HepG2 (cell line): Measurements from ENCODE around the gene RPEL1. TPM values are rescaled to one million over a fixed set of nuclear protein-coding genes. Genes with fewer than 3 reads are reported as not detected.

Source experiments
- CBX1 ChIP-seq: IDR thresholded peaks from one replicate; pipeline ENCODE4 v1.6.1; 2016; ENCODE audit warnings: antibody characterized with exemption, low read depth
- ESRRA ChIP-seq: sonication (generic); formaldehyde crosslinking; IDR thresholded peaks from 2 replicates; pipeline ENCODE4 v1.5.1; 2020; ENCODE audit warnings: mild to moderate bottlenecking, low read depth, missing genetic modification reagents
- LBX2 ChIP-seq: sonication (generic); formaldehyde crosslinking; IDR thresholded peaks from 2 replicates; pipeline ENCODE4 v1.5.0; 2020; ENCODE audit warnings: missing genetic modification reagents, mild to moderate bottlenecking, borderline replicate concordance
- MTF1 ChIP-seq: sonication (generic); formaldehyde crosslinking; IDR thresholded peaks from 2 replicates; pipeline ENCODE4 v1.5.0; 2020; ENCODE audit warnings: missing genetic modification reagents
- MTF2 ChIP-seq: sonication (generic); formaldehyde crosslinking; IDR thresholded peaks from 2 replicates; pipeline ENCODE4 v1.5.0; 2020; ENCODE audit warnings: missing genetic modification reagents, borderline replicate concordance
- NR1H2 ChIP-seq: sonication (generic); formaldehyde crosslinking; IDR thresholded peaks from 2 replicates; pipeline ENCODE4 v1.8.1; 2022; ENCODE audit warnings: low read depth, missing genetic modification reagents, borderline replicate concordance
- STAT5B ChIP-seq: sonication (generic); formaldehyde crosslinking; IDR thresholded peaks from 2 replicates; pipeline ENCODE4 v1.4.0; 2020; ENCODE audit warnings: missing genetic modification reagents
- SYNCRIP ChIP-seq: fragments of 200-400 bp; formaldehyde crosslinking; IDR thresholded peaks from 2 replicates; pipeline ENCODE4 v1.6.1; 2018; ENCODE audit warnings: mild to moderate bottlenecking, low read depth, low read length; ENCODE audit not compliant: insufficient read depth
- ZC3H4 ChIP-seq: sonication (generic); formaldehyde crosslinking; IDR thresholded peaks from 2 replicates; pipeline ENCODE4 v1.4.0; 2020; ENCODE audit warnings: missing genetic modification reagents, borderline replicate concordance
- ZNF362 ChIP-seq: sonication (generic); formaldehyde crosslinking; IDR thresholded peaks from 2 replicates; pipeline ENCODE4 v1.4.0; 2020; ENCODE audit warnings: missing genetic modification reagents, mild to moderate bottlenecking, borderline replicate concordance
- ZNF563 ChIP-seq: sonication (generic); formaldehyde crosslinking; IDR thresholded peaks from 2 replicates; pipeline ENCODE4 v1.8.0; 2022; ENCODE audit warnings: mild to moderate bottlenecking, moderate library complexity, missing genetic modification reagents
- ZNF782 ChIP-seq: sonication (generic); formaldehyde crosslinking; IDR thresholded peaks from 2 replicates; pipeline ENCODE4 v1.4.0; 2020; ENCODE audit warnings: missing genetic modification reagents, mild to moderate bottlenecking, borderline replicate concordance
- ZSCAN25 ChIP-seq: sonication (generic); formaldehyde crosslinking; IDR thresholded peaks from 2 replicates; pipeline ENCODE4 v1.8.0; 2022; ENCODE audit warnings: mild to moderate bottlenecking, missing genetic modification reagents
- polyA plus RNA-seq, 8 experiments: library from polyadenylated mRNA; depleted of rRNA in 3 of 8; stranded (reverse) in 7 of 8; unstranded in 1 of 8; fragments of >200 nt; fragmentation: Illumina TruSeq in 4 of 8; extraction: Trizol in 4 of 8; gene quantifications; 2 replicates each; pipeline versions ENCODE4 v1.2.1 to v1.2.3, GENCODE V29; 2011 to 2016; ENCODE audit warnings: low read depth in 4 of 8, missing spikeins in 1 of 8, mixed read lengths in 1 of 8; ENCODE audit not compliant: insufficient read depth in 1 of 8
- total RNA-seq, 5 experiments: library from RNA; depleted of rRNA; stranded (reverse); fragments of >200 nt; fragmentation: Illumina TruSeq; extraction: Trizol; gene quantifications; 2 replicates each; pipeline ENCODE4 v1.2.3, GENCODE V29; 2016; ENCODE audit warnings: low read depth in 1 of 5
- TF ChIP-seq, protein P1 (sequence below): sonication (generic); formaldehyde crosslinking; IDR thresholded peaks from 2 replicates; pipeline ENCODE4 v1.5.0; 2020; ENCODE audit warnings: missing genetic modification reagents
- TF ChIP-seq, protein P2 (sequence below): sonication (generic); formaldehyde crosslinking; IDR thresholded peaks from 2 replicates; pipeline ENCODE4 v1.4.0; 2020; ENCODE audit warnings: low read depth, mild to moderate bottlenecking, missing genetic modification reagents
- TF ChIP-seq, protein P3 (sequence below): sonication (generic); formaldehyde crosslinking; IDR thresholded peaks from 2 replicates; pipeline ENCODE4 v1.4.0; 2020; ENCODE audit warnings: mild to moderate bottlenecking, missing genetic modification reagents
- TF ChIP-seq, protein P4 (sequence below): sonication (generic); formaldehyde crosslinking; IDR thresholded peaks from 2 replicates; pipeline ENCODE4 v1.8.0; 2022; ENCODE audit warnings: mild to moderate bottlenecking, missing genetic modification reagents; ENCODE audit not compliant: insufficient replicate concordance
- TF ChIP-seq, protein P5 (sequence below): sonication (generic); formaldehyde crosslinking; IDR thresholded peaks from 2 replicates; pipeline ENCODE4 v1.9.0; 2021; ENCODE audit warnings: mild to moderate bottlenecking, missing genetic modification reagents

Gene RPEL1
- total and polyA plus RNA-seq, 2 of the 13 experiments (the other 11 are each of a cell fraction or from before 2014, with no cell fraction given), result 0.04 to 0.07 TPM

DNA sequence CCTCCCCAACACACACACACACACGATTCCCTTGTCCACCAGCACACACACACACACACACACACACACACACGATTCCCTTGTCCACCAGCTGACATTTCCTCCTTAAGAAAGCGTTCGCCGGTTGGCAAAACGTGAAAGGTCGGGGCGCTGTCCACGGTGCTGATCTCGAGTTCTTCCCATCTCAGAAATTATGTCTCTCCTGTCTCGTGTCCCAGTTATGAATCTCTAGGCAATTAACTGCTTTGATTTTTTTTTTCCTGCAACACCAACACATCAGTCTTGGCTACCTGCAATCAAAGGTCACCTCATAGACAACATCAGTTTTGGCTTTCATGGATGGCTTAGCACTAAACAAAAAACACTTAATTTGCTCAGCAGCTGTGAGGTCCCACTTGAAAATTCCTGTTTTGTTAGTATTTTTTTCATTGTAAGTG is 33.2 kb downstream of the RPEL1 start (continued):
- TF ChIP-seq LBX2 (CRISPR knock-in tag) (no peak), ZC3H4 (no peak), CBX1 (no peak), ZNF362 (no peak), SYNCRIP (no peak), ZNF563 (0 out of 2 replicates have a peak, but pooled peaks have one; percentile 41), ESRRA (CRISPR knock-in tag) (no peak), ZNF782 (CRISPR knock-in tag) (no peak), NR1H2 (CRISPR knock-in tag) (no peak), MTF1 (CRISPR knock-in tag) (no peak), ZSCAN25 (no peak), STAT5B (CRISPR knock-in tag) (no peak), MTF2 (CRISPR knock-in tag) (no peak)
- TF ChIP-seq, protein P1, sequence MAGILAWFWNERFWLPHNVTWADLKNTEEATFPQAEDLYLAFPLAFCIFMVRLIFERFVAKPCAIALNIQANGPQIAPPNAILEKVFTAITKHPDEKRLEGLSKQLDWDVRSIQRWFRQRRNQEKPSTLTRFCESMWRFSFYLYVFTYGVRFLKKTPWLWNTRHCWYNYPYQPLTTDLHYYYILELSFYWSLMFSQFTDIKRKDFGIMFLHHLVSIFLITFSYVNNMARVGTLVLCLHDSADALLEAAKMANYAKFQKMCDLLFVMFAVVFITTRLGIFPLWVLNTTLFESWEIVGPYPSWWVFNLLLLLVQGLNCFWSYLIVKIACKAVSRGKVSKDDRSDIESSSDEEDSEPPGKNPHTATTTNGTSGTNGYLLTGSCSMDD (CRISPR knock-in tag), result no peak
- TF ChIP-seq, protein P2, sequence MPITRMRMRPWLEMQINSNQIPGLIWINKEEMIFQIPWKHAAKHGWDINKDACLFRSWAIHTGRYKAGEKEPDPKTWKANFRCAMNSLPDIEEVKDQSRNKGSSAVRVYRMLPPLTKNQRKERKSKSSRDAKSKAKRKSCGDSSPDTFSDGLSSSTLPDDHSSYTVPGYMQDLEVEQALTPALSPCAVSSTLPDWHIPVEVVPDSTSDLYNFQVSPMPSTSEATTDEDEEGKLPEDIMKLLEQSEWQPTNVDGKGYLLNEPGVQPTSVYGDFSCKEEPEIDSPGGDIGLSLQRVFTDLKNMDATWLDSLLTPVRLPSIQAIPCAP (CRISPR knock-in tag), result no peak
- TF ChIP-seq, protein P3, sequence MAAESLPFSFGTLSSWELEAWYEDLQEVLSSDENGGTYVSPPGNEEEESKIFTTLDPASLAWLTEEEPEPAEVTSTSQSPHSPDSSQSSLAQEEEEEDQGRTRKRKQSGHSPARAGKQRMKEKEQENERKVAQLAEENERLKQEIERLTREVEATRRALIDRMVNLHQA (CRISPR knock-in tag), result no peak
- TF ChIP-seq, protein P4, sequence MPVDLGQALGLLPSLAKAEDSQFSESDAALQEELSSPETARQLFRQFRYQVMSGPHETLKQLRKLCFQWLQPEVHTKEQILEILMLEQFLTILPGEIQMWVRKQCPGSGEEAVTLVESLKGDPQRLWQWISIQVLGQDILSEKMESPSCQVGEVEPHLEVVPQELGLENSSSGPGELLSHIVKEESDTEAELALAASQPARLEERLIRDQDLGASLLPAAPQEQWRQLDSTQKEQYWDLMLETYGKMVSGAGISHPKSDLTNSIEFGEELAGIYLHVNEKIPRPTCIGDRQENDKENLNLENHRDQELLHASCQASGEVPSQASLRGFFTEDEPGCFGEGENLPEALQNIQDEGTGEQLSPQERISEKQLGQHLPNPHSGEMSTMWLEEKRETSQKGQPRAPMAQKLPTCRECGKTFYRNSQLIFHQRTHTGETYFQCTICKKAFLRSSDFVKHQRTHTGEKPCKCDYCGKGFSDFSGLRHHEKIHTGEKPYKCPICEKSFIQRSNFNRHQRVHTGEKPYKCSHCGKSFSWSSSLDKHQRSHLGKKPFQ (CRISPR knock-in tag), result no peak
- TF ChIP-seq, protein P5, sequence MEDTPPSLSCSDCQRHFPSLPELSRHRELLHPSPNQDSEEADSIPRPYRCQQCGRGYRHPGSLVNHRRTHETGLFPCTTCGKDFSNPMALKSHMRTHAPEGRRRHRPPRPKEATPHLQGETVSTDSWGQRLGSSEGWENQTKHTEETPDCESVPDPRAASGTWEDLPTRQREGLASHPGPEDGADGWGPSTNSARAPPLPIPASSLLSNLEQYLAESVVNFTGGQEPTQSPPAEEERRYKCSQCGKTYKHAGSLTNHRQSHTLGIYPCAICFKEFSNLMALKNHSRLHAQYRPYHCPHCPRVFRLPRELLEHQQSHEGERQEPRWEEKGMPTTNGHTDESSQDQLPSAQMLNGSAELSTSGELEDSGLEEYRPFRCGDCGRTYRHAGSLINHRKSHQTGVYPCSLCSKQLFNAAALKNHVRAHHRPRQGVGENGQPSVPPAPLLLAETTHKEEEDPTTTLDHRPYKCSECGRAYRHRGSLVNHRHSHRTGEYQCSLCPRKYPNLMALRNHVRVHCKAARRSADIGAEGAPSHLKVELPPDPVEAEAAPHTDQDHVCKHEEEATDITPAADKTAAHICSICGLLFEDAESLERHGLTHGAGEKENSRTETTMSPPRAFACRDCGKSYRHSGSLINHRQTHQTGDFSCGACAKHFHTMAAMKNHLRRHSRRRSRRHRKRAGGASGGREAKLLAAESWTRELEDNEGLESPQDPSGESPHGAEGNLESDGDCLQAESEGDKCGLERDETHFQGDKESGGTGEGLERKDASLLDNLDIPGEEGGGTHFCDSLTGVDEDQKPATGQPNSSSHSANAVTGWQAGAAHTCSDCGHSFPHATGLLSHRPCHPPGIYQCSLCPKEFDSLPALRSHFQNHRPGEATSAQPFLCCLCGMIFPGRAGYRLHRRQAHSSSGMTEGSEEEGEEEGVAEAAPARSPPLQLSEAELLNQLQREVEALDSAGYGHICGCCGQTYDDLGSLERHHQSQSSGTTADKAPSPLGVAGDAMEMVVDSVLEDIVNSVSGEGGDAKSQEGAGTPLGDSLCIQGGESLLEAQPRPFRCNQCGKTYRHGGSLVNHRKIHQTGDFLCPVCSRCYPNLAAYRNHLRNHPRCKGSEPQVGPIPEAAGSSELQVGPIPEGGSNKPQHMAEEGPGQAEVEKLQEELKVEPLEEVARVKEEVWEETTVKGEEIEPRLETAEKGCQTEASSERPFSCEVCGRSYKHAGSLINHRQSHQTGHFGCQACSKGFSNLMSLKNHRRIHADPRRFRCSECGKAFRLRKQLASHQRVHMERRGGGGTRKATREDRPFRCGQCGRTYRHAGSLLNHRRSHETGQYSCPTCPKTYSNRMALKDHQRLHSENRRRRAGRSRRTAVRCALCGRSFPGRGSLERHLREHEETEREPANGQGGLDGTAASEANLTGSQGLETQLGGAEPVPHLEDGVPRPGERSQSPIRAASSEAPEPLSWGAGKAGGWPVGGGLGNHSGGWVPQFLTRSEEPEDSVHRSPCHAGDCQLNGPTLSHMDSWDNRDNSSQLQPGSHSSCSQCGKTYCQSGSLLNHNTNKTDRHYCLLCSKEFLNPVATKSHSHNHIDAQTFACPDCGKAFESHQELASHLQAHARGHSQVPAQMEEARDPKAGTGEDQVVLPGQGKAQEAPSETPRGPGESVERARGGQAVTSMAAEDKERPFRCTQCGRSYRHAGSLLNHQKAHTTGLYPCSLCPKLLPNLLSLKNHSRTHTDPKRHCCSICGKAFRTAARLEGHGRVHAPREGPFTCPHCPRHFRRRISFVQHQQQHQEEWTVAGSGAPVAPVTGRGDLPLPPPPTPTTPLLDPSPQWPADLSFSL (CRISPR knock-in tag), result no peak
